ENCODE results near the gene ATP9A.

DNA sequence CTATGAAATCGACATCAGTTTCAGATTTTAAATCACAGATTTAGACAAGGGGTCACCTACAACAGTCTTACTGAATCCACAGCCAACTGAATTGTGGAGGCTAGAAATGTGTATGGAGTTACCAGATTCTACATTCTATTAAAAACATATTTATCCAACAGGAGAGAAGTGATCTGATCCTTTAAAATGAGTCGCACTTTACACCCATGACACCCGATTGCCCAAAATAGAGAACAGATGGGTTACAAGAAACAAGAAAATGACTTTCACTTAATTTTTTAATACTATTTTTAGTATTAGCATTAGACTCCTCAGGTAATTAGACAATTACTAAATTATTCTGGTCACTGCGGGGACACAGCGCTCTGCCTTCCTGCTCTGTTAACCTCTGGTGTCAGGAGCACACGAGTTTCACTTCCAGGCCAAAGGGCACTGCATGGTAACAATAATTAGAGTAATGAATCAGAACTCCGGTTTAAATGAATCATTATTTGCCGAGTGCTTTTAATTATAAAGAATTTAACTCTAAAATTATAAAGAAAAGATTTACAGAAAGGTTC, 108.6 kb downstream of the ATP9A start:
- TF ChIP-seq, protein P1, sequence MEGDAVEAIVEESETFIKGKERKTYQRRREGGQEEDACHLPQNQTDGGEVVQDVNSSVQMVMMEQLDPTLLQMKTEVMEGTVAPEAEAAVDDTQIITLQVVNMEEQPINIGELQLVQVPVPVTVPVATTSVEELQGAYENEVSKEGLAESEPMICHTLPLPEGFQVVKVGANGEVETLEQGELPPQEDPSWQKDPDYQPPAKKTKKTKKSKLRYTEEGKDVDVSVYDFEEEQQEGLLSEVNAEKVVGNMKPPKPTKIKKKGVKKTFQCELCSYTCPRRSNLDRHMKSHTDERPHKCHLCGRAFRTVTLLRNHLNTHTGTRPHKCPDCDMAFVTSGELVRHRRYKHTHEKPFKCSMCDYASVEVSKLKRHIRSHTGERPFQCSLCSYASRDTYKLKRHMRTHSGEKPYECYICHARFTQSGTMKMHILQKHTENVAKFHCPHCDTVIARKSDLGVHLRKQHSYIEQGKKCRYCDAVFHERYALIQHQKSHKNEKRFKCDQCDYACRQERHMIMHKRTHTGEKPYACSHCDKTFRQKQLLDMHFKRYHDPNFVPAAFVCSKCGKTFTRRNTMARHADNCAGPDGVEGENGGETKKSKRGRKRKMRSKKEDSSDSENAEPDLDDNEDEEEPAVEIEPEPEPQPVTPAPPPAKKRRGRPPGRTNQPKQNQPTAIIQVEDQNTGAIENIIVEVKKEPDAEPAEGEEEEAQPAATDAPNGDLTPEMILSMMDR (conservative IDR thresholded peaks at IDR 0.05 in 1 of 2, IDR thresholded peaks at IDR 0.05 in 1 of 2; ENCODE audit: low read depth in 1 of 2, low read length in 2 of 2) = no peak
- no peak for TF ChIP-seq EZH2 (IDR thresholded peaks at IDR 0.05; ENCODE audit: low read length, missing control alignments)
